ELF-1 (cell line): ENCODE results near the gene ZNF143.
"Not testable (repeated sequence)": the region's sequence is repeated elsewhere in the genome, so short reads cannot be mapped to it uniquely, and the experiment has no call there.

Source experiments
- DNase-seq: peaks from one replicate; pipeline ENCODE4 v3.0.0-alpha.2; 2016; ENCODE audit warnings: low read depth, low spot score

Gene ZNF143

GRCh38 chr11:9535189-9535781 is 74.5 kb downstream of the ZNF143 start:
- peak; percentile 95 for DNase-seq

GRCh38 chr11:9538548-9538947 is 77.7 kb downstream of the ZNF143 start:
- no peak for DNase-seq

GRCh38 chr11:9549216-9549615 is 88.4 kb downstream of the ZNF143 start:
- DNase-seq: not testable (repeated sequence)

GRCh38 chr11:9550191-9550628 is 89.4 kb downstream of the ZNF143 start:
- DNase-seq: peak; percentile 63

- no peak for DNase-seq
These were observed 100.6 kb downstream of the ZNF143 start for GRCh38 chr11:9561279-9561982.

GRCh38 chr11:9562716-9563115 is 101.9 kb downstream of the ZNF143 start:
- no peak for DNase-seq

- no peak for DNase-seq
These were observed 102.5 kb downstream of the ZNF143 start for GRCh38 chr11:9563196-9563730.

- DNase-seq: peak; percentile 95
These were observed 105.2 kb downstream of the ZNF143 start for GRCh38 chr11:9565822-9566560.

GRCh38 chr11:9566561-9567063 is 105.8 kb downstream of the ZNF143 start:
- no peak for DNase-seq

- DNase-seq: no peak
These were observed 106.6 kb downstream of the ZNF143 start for GRCh38 chr11:9567401-9567800.

GRCh38 chr11:9568161-9568853 is 107.5 kb downstream of the ZNF143 start:
- no peak for DNase-seq

- peak; percentile 83 for DNase-seq
These were observed 108.2 kb downstream of the ZNF143 start for GRCh38 chr11:9568854-9569587.

GRCh38 chr11:9569588-9570164 is 108.9 kb downstream of the ZNF143 start:
- DNase-seq: no peak

- no peak for DNase-seq
These were observed 109.7 kb downstream of the ZNF143 start for GRCh38 chr11:9570313-9571025.

GRCh38 chr11:9571071-9571762 is 110.4 kb downstream of the ZNF143 start:
- no peak for DNase-seq

- no peak for DNase-seq
These were observed 110.9 kb downstream of the ZNF143 start for GRCh38 chr11:9571763-9572115.

GRCh38 chr11:9573052-9573774 is 112.4 kb downstream of the ZNF143 start, which contains the start of gene WEE1:
WEE1 (plus strand) TSS chr11:9573670; CDS start chr11:9573934, 264 bp downstream.
- DNase-seq: peak; percentile 100

- DNase-seq: no peak
These were observed 113.2 kb downstream of the ZNF143 start for GRCh38 chr11:9573775-9574621.
